Amniotic epithelial cell (primary cell): ENCODE measurements around the gene HMMR.
"Not testable (repeated sequence)": the region's sequence is repeated elsewhere in the genome, so short reads cannot be mapped to it uniquely, and the experiment has no call there.

Experiments
- DNase-seq: peaks from one replicate; pipeline ENCODE4 v3.0.0-alpha.2; 2010; ENCODE audit warnings: low read depth

The HMMR gene, protein sequence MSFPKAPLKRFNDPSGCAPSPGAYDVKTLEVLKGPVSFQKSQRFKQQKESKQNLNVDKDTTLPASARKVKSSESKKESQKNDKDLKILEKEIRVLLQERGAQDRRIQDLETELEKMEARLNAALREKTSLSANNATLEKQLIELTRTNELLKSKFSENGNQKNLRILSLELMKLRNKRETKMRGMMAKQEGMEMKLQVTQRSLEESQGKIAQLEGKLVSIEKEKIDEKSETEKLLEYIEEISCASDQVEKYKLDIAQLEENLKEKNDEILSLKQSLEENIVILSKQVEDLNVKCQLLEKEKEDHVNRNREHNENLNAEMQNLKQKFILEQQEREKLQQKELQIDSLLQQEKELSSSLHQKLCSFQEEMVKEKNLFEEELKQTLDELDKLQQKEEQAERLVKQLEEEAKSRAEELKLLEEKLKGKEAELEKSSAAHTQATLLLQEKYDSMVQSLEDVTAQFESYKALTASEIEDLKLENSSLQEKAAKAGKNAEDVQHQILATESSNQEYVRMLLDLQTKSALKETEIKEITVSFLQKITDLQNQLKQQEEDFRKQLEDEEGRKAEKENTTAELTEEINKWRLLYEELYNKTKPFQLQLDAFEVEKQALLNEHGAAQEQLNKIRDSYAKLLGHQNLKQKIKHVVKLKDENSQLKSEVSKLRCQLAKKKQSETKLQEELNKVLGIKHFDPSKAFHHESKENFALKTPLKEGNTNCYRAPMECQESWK

GRCh38 chr5:163460562-163461171, at the start of gene HMMR:
Gene HMMR, plus strand, starts transcription at chr5:163460632. Its CDS starts 61 bp downstream, at chr5:163460693.
- DNase-seq, result peak; percentile 55

GRCh38 chr5:163415673-163416072, 44.8 kb upstream of the HMMR start:
- not testable (repeated sequence) for DNase-seq

- DNase-seq, result no peak
Observed at GRCh38 chr5:163424836-163425235, 35.6 kb upstream of the HMMR start.

- DNase-seq, result not testable (repeated sequence)
Observed at GRCh38 chr5:163426128-163426527, 34.3 kb upstream of the HMMR start.

DNA sequence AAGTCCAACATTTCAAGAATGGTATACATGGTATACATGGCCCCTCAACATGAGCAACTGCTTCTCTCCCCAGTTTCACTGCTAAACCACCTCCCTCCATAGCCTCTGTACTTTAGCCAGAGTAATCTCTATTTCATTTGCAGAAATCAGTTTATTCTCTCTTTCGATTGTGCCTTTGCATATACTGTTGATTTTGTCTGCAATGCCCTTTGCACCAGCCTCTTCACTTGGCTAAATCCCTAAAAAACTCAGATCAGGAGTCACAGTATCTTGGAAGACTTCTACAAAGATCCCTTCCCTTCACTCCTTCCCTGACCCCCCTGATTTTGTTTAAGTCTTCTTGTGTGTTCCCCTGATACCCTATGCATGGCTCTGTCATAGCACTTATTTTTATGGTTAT, 27.9 kb upstream of the HMMR start:
- no peak for DNase-seq

- DNase-seq, result no peak
Observed at GRCh38 chr5:163433271-163433670, 27.2 kb upstream of the HMMR start.

GRCh38 chr5:163434401-163434866, 26.0 kb upstream of the HMMR start:
- peak; percentile 68 for DNase-seq

- DNase-seq, result no peak
Observed at GRCh38 chr5:163436515-163436914, 23.9 kb upstream of the HMMR start.

- no peak for DNase-seq
Observed at GRCh38 chr5:163437011-163437308, 23.5 kb upstream of the HMMR start.

GRCh38 chr5:163437309-163438182, 22.9 kb upstream of the HMMR start, which contains the start of gene CCNG1:
Gene CCNG1, plus strand, starts transcription at chr5:163437595. Its CDS starts 1,662 bp downstream, at chr5:163439257.
- peak; percentile 93 for DNase-seq

GRCh38 chr5:163439092-163439425, 21.4 kb upstream of the HMMR start:
- peak; percentile 36 for DNase-seq

DNA sequence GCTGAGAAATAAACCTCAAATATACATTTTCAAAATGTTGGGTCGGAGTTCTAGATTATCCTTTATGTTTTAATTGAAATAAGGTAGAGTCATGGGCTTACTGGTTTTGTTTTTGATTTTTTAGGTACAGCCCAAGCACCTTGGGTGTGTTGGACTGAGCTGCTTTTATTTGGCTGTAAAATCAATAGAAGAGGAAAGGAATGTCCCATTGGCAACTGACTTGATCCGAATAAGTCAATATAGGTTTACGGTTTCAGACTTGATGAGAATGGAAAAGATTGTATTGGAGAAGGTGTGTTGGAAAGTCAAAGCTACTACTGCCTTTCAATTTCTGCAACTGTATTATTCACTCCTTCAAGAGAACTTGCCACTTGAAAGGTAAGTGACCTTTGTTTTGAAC, 19.5 kb upstream of the HMMR start:
- no peak for DNase-seq

- no peak for DNase-seq
Observed at GRCh38 chr5:163444526-163444925, 15.9 kb upstream of the HMMR start.

- no peak for DNase-seq
Observed at GRCh38 chr5:163445345-163445744, 15.1 kb upstream of the HMMR start.

DNA sequence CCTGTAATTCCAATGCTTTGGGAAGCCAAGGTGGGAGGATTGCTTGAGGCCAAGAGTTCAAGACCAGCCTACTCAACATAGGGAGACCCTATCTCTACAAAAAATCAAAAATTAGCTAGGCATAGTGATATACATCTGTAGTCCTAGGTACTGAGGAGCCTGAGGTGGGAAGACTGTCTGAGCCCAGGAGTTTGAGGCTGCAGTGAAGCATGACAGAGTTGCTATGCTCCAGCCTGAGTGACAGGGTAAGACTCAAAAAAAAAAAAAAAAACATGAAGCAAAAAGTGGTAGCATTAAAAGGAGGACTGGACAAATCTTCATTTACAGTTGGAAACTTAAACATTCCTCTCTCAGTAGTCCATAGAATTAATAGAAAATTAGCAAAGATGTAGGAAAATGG, 13.2 kb upstream of the HMMR start:
- no peak for DNase-seq

GRCh38 chr5:163447875-163448274, 12.6 kb upstream of the HMMR start:
- DNase-seq, result no peak

DNA sequence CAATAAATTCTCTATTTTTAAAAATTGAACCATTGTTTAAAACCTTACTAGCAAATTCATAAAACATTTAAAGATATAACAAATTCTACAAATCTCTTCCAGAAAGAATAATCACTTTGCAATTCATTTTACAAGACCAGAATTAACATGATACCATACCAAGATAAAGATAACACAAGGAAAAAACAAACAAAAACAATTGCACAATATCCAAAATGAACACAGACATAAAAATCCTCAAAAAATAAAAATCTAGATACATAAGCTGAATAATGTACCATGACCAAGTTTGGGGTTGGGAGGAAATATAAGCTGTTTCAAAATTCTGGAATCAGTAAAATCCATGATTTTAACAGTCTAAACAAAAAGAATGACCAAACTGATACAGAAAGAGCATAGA, 11.9 kb upstream of the HMMR start:
- DNase-seq, result no peak

GRCh38 chr5:163451489-163451888, 8.9 kb upstream of the HMMR start:
- DNase-seq, result no peak

GRCh38 chr5:163453705-163454104, 6.7 kb upstream of the HMMR start:
- peak; percentile 81 for DNase-seq

DNA sequence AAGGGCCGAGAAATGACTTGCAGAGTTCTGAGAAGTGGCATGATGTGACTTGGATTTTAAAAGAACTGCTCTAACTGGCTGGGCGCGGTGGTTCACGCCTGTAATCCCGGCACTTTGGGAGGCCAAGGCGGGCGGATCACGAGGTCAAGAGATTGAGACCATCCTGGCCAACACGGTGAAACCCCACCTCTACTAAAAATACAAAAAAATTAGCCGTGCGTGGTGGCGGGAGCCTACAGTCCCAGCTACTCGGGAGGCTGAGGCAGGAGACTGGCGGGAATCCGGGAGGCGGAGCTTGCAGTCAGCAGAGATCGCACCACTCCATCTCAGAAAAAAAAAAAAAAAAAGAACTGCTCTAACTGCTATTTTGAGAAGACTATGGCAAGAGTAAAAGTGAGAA, 5.0 kb upstream of the HMMR start:
- DNase-seq, result not testable (repeated sequence)

DNA sequence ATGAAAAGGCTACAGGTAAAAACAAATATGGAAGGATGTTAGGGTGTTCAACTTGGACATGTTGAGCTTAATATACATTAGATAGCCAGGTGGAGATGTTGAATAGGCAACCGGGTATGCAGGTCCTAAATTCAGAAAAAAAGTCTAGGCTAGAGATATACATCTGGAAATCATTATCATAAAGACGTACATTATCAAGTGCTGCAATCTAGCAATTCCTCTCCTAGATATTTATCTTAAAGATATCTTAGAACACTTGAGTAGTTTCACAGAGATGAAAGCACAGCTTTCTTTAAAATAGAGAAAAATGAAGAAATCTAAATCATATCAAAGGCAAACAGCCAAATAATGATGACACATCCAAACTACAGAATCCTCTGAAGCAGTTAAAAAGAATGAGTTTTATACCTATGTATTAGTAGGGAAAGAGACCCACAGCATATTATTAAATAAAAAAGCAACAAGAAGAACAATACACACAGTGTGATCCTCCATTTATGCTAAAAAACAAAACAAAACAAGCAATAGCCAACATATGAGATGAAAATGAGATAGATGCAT, 4.3 kb upstream of the HMMR start:
- DNase-seq, result no peak

- DNase-seq, result no peak
Observed at GRCh38 chr5:163456840-163457239, 3.6 kb upstream of the HMMR start.
